Thyroid gland (tissue), 4 donors: ENCODE measurements around the gene ALOXE3.

Experiments
- POLR2A ChIP-seq, 2 donors: fragments of 450-650 bp; IDR thresholded peaks; one replicate each; pipeline ENCODE4 v1.6.1; 2017; ENCODE audit warnings: antibody characterized with exemption in 2 of 2, mild to moderate bottlenecking in 2 of 2, moderate library complexity in 1 of 2
- TF ChIP-seq, protein P1 (sequence below), 6 experiments: fragments of 200-600 bp in 3 of 6; fragments of 450-650 bp in 3 of 6; sonication (generic) in 3 of 6; IDR thresholded peaks; one replicate each; pipeline ENCODE4 v1.5.1; 2016 to 2019; ENCODE audit warnings: antibody characterized with exemption in 6 of 6, mild to moderate bottlenecking in 2 of 6, inconsistent platforms in 1 of 6, moderate library complexity in 1 of 6

DNA sequence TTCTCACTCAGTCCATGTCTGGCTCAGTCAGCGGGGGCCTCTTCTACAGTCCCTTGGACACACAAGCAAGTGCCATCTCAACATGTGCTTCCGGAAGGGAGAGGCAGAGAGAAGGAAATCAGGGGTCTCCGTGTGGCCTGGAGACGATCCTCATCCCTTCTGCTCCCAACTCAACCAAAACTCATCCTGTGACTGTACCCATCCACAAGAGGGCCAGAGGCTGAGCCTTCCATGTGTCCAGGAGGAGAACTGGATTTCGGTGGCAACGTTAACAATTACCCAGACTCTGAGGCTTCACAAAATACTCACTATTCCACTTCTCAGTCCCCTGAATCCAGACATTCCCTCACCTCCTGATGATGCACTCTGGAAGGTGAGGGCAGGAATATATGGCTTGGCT lies 23.0 kb downstream of the ALOXE3 start:
- TF ChIP-seq, protein P1, sequence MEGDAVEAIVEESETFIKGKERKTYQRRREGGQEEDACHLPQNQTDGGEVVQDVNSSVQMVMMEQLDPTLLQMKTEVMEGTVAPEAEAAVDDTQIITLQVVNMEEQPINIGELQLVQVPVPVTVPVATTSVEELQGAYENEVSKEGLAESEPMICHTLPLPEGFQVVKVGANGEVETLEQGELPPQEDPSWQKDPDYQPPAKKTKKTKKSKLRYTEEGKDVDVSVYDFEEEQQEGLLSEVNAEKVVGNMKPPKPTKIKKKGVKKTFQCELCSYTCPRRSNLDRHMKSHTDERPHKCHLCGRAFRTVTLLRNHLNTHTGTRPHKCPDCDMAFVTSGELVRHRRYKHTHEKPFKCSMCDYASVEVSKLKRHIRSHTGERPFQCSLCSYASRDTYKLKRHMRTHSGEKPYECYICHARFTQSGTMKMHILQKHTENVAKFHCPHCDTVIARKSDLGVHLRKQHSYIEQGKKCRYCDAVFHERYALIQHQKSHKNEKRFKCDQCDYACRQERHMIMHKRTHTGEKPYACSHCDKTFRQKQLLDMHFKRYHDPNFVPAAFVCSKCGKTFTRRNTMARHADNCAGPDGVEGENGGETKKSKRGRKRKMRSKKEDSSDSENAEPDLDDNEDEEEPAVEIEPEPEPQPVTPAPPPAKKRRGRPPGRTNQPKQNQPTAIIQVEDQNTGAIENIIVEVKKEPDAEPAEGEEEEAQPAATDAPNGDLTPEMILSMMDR (IDR thresholded peaks at IDR 0.05): no peak
- TF ChIP-seq POLR2A (IDR thresholded peaks at IDR 0.05): no peak
